Suprapubic skin (tissue), 4 donors: ENCODE data around the gene CEP112. TPM values are rescaled to one million over a fixed set of nuclear protein-coding genes. Genes with fewer than 3 reads are reported as not detected.

Experiments
- DNase-seq, 2 donors: peaks; one replicate each; pipeline ENCODE4 v3.0.0-alpha.2; 2019; ENCODE audit warnings: low spot score in 2 of 2
- H3K27ac ChIP-seq: fragments of 200-600 bp; sonication (generic); one replicate; pipeline ENCODE4 v1.5.1; 2019
- H3K27me3 ChIP-seq: fragments of 200-600 bp; sonication (generic); one replicate; pipeline ENCODE4 v1.5.1; 2019
- H3K36me3 ChIP-seq: fragments of 200-600 bp; sonication (generic); one replicate; pipeline ENCODE4 v1.5.1; 2019
- H3K4me1 ChIP-seq: fragments of 200-600 bp; sonication (generic); one replicate; pipeline ENCODE4 v1.5.1; 2019
- H3K4me3 ChIP-seq: fragments of 200-600 bp; sonication (generic); one replicate; pipeline ENCODE4 v1.5.1; 2019; ENCODE audit warnings: mild to moderate bottlenecking
- H3K9me3 ChIP-seq: fragments of 200-600 bp; sonication (generic); one replicate; pipeline ENCODE4 v1.5.1; 2019
- EP300 ChIP-seq: sonication (generic); formaldehyde crosslinking; IDR thresholded peaks from one replicate; pipeline ENCODE4 v1.6.1; 2017; ENCODE audit warnings: antibody characterized with exemption
- POLR2A ChIP-seq, 2 donors: fragments of 450-650 bp; IDR thresholded peaks; one replicate each; pipeline ENCODE4 v1.6.1; 2017; ENCODE audit warnings: antibody characterized with exemption in 2 of 2, mild to moderate bottlenecking in 2 of 2, moderate library complexity in 2 of 2
- POLR2AphosphoS5 ChIP-seq, 3 donors: sonication (generic); formaldehyde crosslinking; IDR thresholded peaks; one replicate each; pipeline ENCODE4 v1.6.1; 2017; ENCODE audit warnings: antibody characterized with exemption in 3 of 3
- WGBS: methylation state at CpG from one replicate; pipeline ENCODE4 v1.1.5; 2018; 5-methylcytosine and 5-hydroxymethylcytosine counted together
- total RNA-seq, 4 donors: library from RNA; depleted of rRNA; stranded (reverse); fragments of >200 nt; gene quantifications; one replicate each; pipeline ENCODE4 v1.1.0, GENCODE V29; 2016
- TF ChIP-seq, protein P1 (sequence below), 2 donors: fragments of 200-600 bp in 1 of 2; fragments of 450-650 bp in 1 of 2; sonication (generic) in 1 of 2; IDR thresholded peaks; one replicate each; pipeline ENCODE4 v1.5.1; 2016 to 2019; ENCODE audit warnings: antibody characterized with exemption in 2 of 2, mild to moderate bottlenecking in 1 of 2, moderate library complexity in 1 of 2

The CEP112 gene
- total RNA-seq, 4 donors from 2014 or later = 0.68 to 14.1 (median 6.6) TPM

DNA sequence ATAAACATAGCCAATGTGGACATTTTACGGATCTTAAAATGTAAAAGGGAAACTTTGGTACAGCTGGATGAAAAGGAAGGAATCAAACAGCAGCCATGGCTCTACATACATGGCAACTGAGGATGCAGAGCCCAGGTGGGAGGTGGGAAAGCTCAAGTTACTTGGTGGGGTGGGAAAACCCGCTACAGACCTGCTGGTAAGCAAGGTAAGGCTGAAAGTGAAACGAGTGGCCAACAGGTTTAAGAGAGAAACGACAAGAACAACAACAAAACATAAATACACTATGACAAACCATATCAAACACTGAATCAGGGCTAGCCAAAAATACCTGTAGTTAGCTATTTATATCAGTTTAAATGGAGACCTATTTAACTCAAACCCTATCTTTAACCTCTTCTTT lies 185.3 kb downstream of the CEP112 start:
- Histone ChIP-seq H3K27ac (no peak overlapping the region), H3K36me3 (no peaks in the 10 kb centered on the region), H3K27me3 (no peaks in the 10 kb centered on the region), H3K9me3 (no peaks in the 10 kb centered on the region), H3K4me1 (no peaks in the 10 kb centered on the region), H3K4me3 (no peak overlapping the region)
- WGBS = 78% methylated on average over 4 of the region's 4 CpGs
- DNase-seq = no peak
- no peak for TF ChIP-seq POLR2A (IDR thresholded peaks at IDR 0.05)
- TF ChIP-seq POLR2AphosphoS5 (IDR thresholded peaks at IDR 0.05) = no peak
- no peak for TF ChIP-seq EP300
- TF ChIP-seq, protein P1, sequence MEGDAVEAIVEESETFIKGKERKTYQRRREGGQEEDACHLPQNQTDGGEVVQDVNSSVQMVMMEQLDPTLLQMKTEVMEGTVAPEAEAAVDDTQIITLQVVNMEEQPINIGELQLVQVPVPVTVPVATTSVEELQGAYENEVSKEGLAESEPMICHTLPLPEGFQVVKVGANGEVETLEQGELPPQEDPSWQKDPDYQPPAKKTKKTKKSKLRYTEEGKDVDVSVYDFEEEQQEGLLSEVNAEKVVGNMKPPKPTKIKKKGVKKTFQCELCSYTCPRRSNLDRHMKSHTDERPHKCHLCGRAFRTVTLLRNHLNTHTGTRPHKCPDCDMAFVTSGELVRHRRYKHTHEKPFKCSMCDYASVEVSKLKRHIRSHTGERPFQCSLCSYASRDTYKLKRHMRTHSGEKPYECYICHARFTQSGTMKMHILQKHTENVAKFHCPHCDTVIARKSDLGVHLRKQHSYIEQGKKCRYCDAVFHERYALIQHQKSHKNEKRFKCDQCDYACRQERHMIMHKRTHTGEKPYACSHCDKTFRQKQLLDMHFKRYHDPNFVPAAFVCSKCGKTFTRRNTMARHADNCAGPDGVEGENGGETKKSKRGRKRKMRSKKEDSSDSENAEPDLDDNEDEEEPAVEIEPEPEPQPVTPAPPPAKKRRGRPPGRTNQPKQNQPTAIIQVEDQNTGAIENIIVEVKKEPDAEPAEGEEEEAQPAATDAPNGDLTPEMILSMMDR (IDR thresholded peaks at IDR 0.05) = no peak

DNA sequence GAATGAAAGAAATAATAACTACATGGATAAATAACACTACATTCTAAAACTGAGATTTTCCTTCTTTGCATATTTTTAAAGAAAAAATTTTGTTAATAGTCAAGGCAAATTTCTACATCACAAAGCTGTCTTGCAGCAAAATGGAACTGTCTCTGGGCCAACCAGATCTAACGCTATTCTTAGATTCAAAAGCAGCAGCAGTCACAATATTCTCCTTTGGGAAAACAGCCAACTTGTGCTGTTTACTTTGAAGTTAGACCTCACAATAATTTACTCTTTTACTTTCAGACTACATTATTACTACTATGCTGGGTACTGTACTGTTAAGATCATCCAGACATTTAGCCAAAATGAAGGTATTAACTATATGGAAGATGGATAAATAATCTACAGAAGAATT lies 189.1 kb downstream of the CEP112 start:
- H3K27me3 ChIP-seq = no peaks in the 10 kb centered on the region
- no peaks in the 10 kb centered on the region for H3K4me1 ChIP-seq
- no peaks in the 10 kb centered on the region for H3K9me3 ChIP-seq
- 24% methylated on average over 1 of the region's 1 CpG for WGBS
- no peak overlapping the region for H3K4me3 ChIP-seq
- H3K36me3 ChIP-seq = no peaks in the 10 kb centered on the region
- H3K27ac ChIP-seq = no peak overlapping the region
- no peak for DNase-seq
- TF ChIP-seq, protein P1 (IDR thresholded peaks at IDR 0.05) = no peak
- TF ChIP-seq POLR2AphosphoS5 (IDR thresholded peaks at IDR 0.05) (no peak), EP300 (no peak), POLR2A (IDR thresholded peaks at IDR 0.05) (no peak)

DNA sequence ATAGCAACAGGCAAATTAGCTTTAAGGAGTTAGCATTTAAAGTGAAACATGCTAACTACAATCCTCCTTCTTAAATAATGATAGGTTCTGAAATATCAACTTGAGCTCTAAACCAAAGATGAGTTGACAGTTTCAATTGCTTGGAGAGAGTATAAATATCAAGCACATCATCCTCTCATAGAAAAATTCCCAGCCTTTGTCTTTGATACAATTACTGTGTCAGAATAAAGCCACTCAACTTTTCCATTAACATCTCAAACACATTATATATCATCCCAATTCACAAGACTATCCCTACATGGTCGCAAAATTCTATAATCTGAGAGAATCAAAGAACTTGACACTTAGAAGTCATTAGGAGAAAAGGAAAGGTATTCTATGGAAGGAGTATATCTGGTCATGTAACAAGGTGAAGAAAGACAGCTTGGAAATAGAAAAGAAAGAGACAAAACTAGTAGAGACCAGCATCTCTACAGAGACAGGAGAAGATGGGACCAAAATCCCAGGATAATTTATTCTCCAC lies 189.8 kb downstream of the CEP112 start:
- H3K4me3 ChIP-seq = no peak overlapping the region
- 93% methylated on average over 1 of the region's 1 CpG for WGBS
- no peaks in the 10 kb centered on the region for H3K9me3 ChIP-seq
- no peak for DNase-seq
- no peak overlapping the region for H3K27ac ChIP-seq
- H3K36me3 ChIP-seq = no peaks in the 10 kb centered on the region
- H3K4me1 ChIP-seq = no peaks in the 10 kb centered on the region
- H3K27me3 ChIP-seq = no peaks in the 10 kb centered on the region
- TF ChIP-seq, protein P1 (IDR thresholded peaks at IDR 0.05) = no peak
- no peak for TF ChIP-seq EP300
- TF ChIP-seq POLR2A (IDR thresholded peaks at IDR 0.05) = no peak
- TF ChIP-seq POLR2AphosphoS5 (IDR thresholded peaks at IDR 0.05) = no peak

DNA sequence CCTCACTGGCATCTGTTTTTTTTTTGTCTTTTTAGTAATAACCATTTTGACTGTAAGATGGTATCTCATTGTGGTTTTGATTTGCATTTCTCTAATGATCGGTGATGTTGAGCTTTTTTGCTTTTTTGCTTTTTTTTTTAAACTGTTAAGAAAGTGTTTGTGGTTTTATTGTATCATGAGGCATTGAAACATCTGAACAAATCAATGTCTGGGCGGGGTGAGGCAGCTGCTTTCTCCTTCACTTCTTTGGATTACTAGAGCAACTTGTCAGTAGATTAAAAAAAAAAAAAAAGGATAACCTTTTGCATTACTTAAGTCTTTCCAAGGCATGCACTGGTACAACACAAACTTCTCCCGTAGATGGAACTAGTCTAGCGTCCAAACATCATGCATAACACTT lies 191.7 kb downstream of the CEP112 start:
- H3K36me3 ChIP-seq = no peaks in the 10 kb centered on the region
- WGBS = 69% methylated on average over 4 of the region's 4 CpGs
- H3K4me1 ChIP-seq = no peaks in the 10 kb centered on the region
- no peak overlapping the region for H3K27ac ChIP-seq
- DNase-seq = no peak
- H3K27me3 ChIP-seq = no peaks in the 10 kb centered on the region
- no peak for TF ChIP-seq POLR2A (IDR thresholded peaks at IDR 0.05)
- TF ChIP-seq EP300 = no peak
- TF ChIP-seq, protein P1 (IDR thresholded peaks at IDR 0.05) = no peak
- no peak for TF ChIP-seq POLR2AphosphoS5 (IDR thresholded peaks at IDR 0.05)
- H3K4me3 ChIP-seq = no peak overlapping the region
- no peaks in the 10 kb centered on the region for H3K9me3 ChIP-seq

DNA sequence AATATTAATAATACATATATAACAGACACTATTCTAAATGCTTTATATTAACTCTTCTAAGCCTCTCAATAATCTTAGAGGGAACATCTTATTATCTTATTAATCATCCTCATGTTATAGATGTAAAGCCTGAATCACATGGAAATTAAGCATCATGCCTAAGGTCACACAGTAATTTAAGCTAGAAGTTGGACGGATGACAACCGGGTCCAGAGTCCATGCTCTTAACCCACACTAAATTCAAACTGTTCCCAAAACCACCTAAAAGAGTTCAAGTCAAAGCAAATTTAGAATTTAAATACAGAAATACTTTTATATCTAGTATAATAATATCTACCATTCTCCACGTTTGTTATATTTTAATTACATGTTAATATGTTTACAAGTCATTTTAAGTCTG lies 193.3 kb downstream of the CEP112 start:
- 59% methylated on average over 3 of the region's 3 CpGs for WGBS
- Histone ChIP-seq H3K9me3 (no peaks in the 10 kb centered on the region), H3K36me3 (no peaks in the 10 kb centered on the region), H3K27me3 (no peaks in the 10 kb centered on the region), H3K4me1 (no peaks in the 10 kb centered on the region), H3K27ac (no peak overlapping the region), H3K4me3 (no peak overlapping the region)
- TF ChIP-seq, protein P1 (IDR thresholded peaks at IDR 0.05) = no peak
- TF ChIP-seq POLR2AphosphoS5 (IDR thresholded peaks at IDR 0.05) (no peak), EP300 (no peak), POLR2A (IDR thresholded peaks at IDR 0.05) (no peak)
- DNase-seq = no peak
